DND-41 (cell line): ENCODE measurements around the gene SMOC2.

Experiments
- ATAC-seq: fragments of 200-7000 bp; cut with Tn5 transposase; 3 replicates; pipeline ENCODE4 v1.9.1; 2021; ENCODE audit warnings: low read depth; ENCODE audit not compliant: insufficient read depth
- DNase-seq: peaks from one replicate; pipeline ENCODE4 v3.0.0-alpha.2; 2020
- H2AFZ ChIP-seq: 2 replicates; pipeline ENCODE4 v1.6.0; 2012; ENCODE audit warnings: low read depth, low read length
- H3K27ac ChIP-seq: 2 replicates; pipeline ENCODE4 v1.5.1; 2012; ENCODE audit warnings: low read length, inconsistent platforms
- H3K27me3 ChIP-seq: fragments of 200-600 bp; sonication (generic); 2 replicates; pipeline ENCODE4 v1.6.0; 2012; ENCODE audit warnings: low read length, mild to moderate bottlenecking, inconsistent platforms; ENCODE audit not compliant: insufficient read depth, poor library complexity
- H3K36me3 ChIP-seq: 2 replicates; pipeline ENCODE4 v1.5.1; 2012; ENCODE audit warnings: low read length, inconsistent platforms; ENCODE audit not compliant: insufficient read depth
- H3K4me1 ChIP-seq: 2 replicates; pipeline ENCODE4 v1.5.1; 2012; ENCODE audit warnings: mild to moderate bottlenecking, low read length; ENCODE audit not compliant: insufficient read depth
- H3K4me2 ChIP-seq: 2 replicates; pipeline ENCODE4 v1.6.0; 2012; ENCODE audit warnings: mild to moderate bottlenecking, moderate library complexity, low read length, inconsistent platforms; ENCODE audit not compliant: insufficient read depth
- H3K4me3 ChIP-seq, 2 experiments: fragments of 200-600 bp in 1 of 2; shearing (Covaris generic) in 1 of 2; 2 replicates each; pipeline ENCODE4 v1.5.1; 2012 to 2016; ENCODE audit warnings: inconsistent platforms in 2 of 2, low read length in 2 of 2, mild to moderate bottlenecking in 2 of 2, low read depth in 1 of 2, moderate library complexity in 1 of 2
- H3K79me2 ChIP-seq: 2 replicates; pipeline ENCODE4 v1.6.0; 2012; ENCODE audit warnings: low read length, inconsistent platforms; ENCODE audit not compliant: insufficient read depth
- H3K9ac ChIP-seq: 2 replicates; pipeline ENCODE4 v1.6.0; 2012; ENCODE audit warnings: low read depth, mild to moderate bottlenecking, inconsistent platforms, low read length, moderate library complexity
- H3K9me3 ChIP-seq: 2 replicates; pipeline ENCODE4 v1.5.1; 2012; ENCODE audit warnings: low read length, moderate library complexity, mild to moderate bottlenecking, inconsistent platforms; ENCODE audit not compliant: insufficient read depth, severe bottlenecking
- H4K20me1 ChIP-seq: 2 replicates; pipeline ENCODE4 v1.6.0; 2012; ENCODE audit warnings: low read length; ENCODE audit not compliant: insufficient read depth
- CTCF ChIP-seq: IDR thresholded peaks from 2 replicates; pipeline ENCODE4 v1.5.1; 2012; ENCODE audit warnings: borderline replicate concordance, low read length, moderate library complexity, mild to moderate bottlenecking; ENCODE audit not compliant: poor library complexity, severe bottlenecking; ENCODE audit errors: extremely low read depth
- EZH2 ChIP-seq: IDR thresholded peaks from 3 replicates; pipeline ENCODE4 v1.6.1; 2012; ENCODE audit warnings: borderline replicate concordance, low read depth, mild to moderate bottlenecking, moderate library complexity, low read length, inconsistent platforms; ENCODE audit not compliant: severe bottlenecking

SMOC2 gene

GRCh38 chr6:168666699-168667427, 225.9 kb downstream of the SMOC2 start:
- DNase-seq: no peak
- no peaks in the 10 kb centered on the region for H3K36me3 ChIP-seq

DNA sequence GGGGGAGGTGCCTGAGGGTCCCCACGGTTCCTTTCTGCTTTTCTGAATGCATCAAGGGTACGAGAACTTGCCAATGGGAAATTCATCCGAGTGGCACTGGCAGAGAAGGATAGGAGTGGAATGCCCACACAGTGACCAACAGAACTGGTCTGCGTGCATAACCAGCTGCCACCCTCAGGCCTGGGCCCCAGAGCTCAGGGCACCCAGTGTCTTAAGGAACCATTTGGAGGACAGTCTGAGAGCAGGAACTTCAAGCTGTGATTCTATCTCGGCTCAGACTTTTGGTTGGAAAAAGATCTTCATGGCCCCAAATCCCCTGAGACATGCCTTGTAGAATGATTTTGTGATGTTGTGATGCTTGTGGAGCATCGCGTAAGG, 226.4 kb downstream of the SMOC2 start:
- H2AFZ ChIP-seq: no peak overlapping the region
- H3K9ac ChIP-seq: no peak overlapping the region
- no peaks in the 10 kb centered on the region for H3K9me3 ChIP-seq
- H3K27me3 ChIP-seq: no peaks in the 10 kb centered on the region
- no peak for TF ChIP-seq CTCF
- TF ChIP-seq EZH2: no peak
- no peak overlapping the region for H3K4me3 ChIP-seq
- no peaks in the 10 kb centered on the region for H3K4me1 ChIP-seq
- no peak overlapping the region for H3K27ac ChIP-seq
- ATAC-seq: no peak
- no peak for DNase-seq
- no peaks in the 10 kb centered on the region for H3K79me2 ChIP-seq
- no peaks in the 10 kb centered on the region for H3K36me3 ChIP-seq
- H3K4me2 ChIP-seq: no peak overlapping the region
- H4K20me1 ChIP-seq: no peaks in the 10 kb centered on the region

More at GRCh38 chr6:168666699-168667427, 225.9 kb downstream of the SMOC2 start:
- Histone ChIP-seq H3K4me2 (no peak overlapping the region), H4K20me1 (no peaks in the 10 kb centered on the region), H3K4me1 (no peaks in the 10 kb centered on the region), H3K9me3 (no peaks in the 10 kb centered on the region), H3K4me3 (no peak overlapping the region), H3K79me2 (no peaks in the 10 kb centered on the region), H3K27me3 (no peaks in the 10 kb centered on the region), H2AFZ (no peak overlapping the region), H3K27ac (no peak overlapping the region), H3K9ac (no peak overlapping the region)
- ATAC-seq: no peak
- no peak for TF ChIP-seq CTCF
- TF ChIP-seq EZH2: no peak

- H2AFZ ChIP-seq: no peak overlapping the region
- no peaks in the 10 kb centered on the region for H3K4me1 ChIP-seq
- no peaks in the 10 kb centered on the region for H3K79me2 ChIP-seq
- DNase-seq: no peak
- no peaks in the 10 kb centered on the region for H4K20me1 ChIP-seq
- no peaks in the 10 kb centered on the region for H3K36me3 ChIP-seq
- H3K4me3 ChIP-seq: no peak overlapping the region
- H3K27me3 ChIP-seq: no peaks in the 10 kb centered on the region
- no peaks in the 10 kb centered on the region for H3K9me3 ChIP-seq
- no peak overlapping the region for H3K9ac ChIP-seq
- H3K27ac ChIP-seq: no peak overlapping the region
- TF ChIP-seq CTCF: no peak
- no peak for TF ChIP-seq EZH2
- H3K4me2 ChIP-seq: no peak overlapping the region
- no peak for ATAC-seq
These were observed 229.5 kb downstream of the SMOC2 start for GRCh38 chr6:168670401-168670985.
